ENCODE data around the gene TMEM115.
"Not testable (repeated sequence)": the region's sequence is repeated elsewhere in the genome, so short reads cannot be mapped to it uniquely, and the experiment has no call there.

TMEM115 gene

GRCh38 chr3:50314342-50314741, 45.0 kb downstream of the TMEM115 start:
- no peak for DNase-seq

GRCh38 chr3:50312041-50312440, 47.3 kb downstream of the TMEM115 start:
- not testable (repeated sequence) for DNase-seq
